ENCODE results near the gene KLK2. TPM values are rescaled to one million over a fixed set of nuclear protein-coding genes. Genes with fewer than 3 reads are reported as not detected.
A peak's percentile ranks its signal among the peaks of the same experiment; 100 is the strongest.

KLK2 gene
- total RNA-seq, 1 donor from 2014 or later, result 0.53 TPM

DNA sequence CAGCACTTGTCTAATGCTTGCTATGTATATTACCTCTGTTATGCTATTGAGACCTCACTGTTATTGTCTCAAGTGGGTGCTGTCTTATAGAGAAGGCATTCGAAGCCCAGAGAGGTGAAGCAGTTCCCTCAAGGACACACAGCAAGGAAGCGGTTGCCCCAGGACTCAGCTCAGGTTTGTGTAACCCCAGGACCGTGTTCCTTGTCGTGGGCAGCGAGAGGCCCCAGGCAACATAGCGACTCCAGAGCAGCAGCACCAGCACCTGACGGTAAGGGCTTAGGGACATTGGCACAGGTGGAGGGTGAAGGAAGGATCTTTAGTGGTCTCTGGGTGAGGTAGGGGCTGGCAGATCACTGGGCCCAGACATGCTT is 42.2 kb upstream of the KLK2 start:
- Histone ChIP-seq H3K4me3 (ENCODE audit: low read depth, low read length) (no peak overlapping the region), H3K36me3 (ENCODE audit: control insufficient read depth, insufficient read depth, low read length) (no peaks in the 10 kb centered on the region), H3K27me3 (ENCODE audit: control insufficient read depth, insufficient read depth, low read length) (no peaks in the 10 kb centered on the region)
- FAIRE-seq (no peak), DNase-seq (ENCODE audit: low read depth) (no peak)
- TF ChIP-seq, protein P1, sequence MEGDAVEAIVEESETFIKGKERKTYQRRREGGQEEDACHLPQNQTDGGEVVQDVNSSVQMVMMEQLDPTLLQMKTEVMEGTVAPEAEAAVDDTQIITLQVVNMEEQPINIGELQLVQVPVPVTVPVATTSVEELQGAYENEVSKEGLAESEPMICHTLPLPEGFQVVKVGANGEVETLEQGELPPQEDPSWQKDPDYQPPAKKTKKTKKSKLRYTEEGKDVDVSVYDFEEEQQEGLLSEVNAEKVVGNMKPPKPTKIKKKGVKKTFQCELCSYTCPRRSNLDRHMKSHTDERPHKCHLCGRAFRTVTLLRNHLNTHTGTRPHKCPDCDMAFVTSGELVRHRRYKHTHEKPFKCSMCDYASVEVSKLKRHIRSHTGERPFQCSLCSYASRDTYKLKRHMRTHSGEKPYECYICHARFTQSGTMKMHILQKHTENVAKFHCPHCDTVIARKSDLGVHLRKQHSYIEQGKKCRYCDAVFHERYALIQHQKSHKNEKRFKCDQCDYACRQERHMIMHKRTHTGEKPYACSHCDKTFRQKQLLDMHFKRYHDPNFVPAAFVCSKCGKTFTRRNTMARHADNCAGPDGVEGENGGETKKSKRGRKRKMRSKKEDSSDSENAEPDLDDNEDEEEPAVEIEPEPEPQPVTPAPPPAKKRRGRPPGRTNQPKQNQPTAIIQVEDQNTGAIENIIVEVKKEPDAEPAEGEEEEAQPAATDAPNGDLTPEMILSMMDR (IDR thresholded peaks at IDR 0.05; ENCODE audit: insufficient read depth, low read length, severe bottlenecking), result no peak

- FAIRE-seq, result no peak
- no peak for DNase-seq (ENCODE audit: low read depth)
- Histone ChIP-seq H3K4me3 (ENCODE audit: low read depth, low read length) (no peak overlapping the region), H3K27me3 (ENCODE audit: control insufficient read depth, insufficient read depth, low read length) (no peaks in the 10 kb centered on the region), H3K36me3 (ENCODE audit: control insufficient read depth, insufficient read depth, low read length) (no peaks in the 10 kb centered on the region)
- TF ChIP-seq, protein P1 (IDR thresholded peaks at IDR 0.05; ENCODE audit: insufficient read depth, low read length, severe bottlenecking), result no peak
Observed at GRCh38 chr19:50832666-50833065, 40.6 kb upstream of the KLK2 start.

- no peak for DNase-seq (ENCODE audit: low read depth)
- Histone ChIP-seq H3K27me3 (ENCODE audit: control insufficient read depth, insufficient read depth, low read length) (no peaks in the 10 kb centered on the region), H3K4me3 (ENCODE audit: low read depth, low read length) (no peak within 1 kb of the TSS), H3K36me3 (ENCODE audit: control insufficient read depth, insufficient read depth, low read length) (no peaks in the 10 kb centered on the region)
- TF ChIP-seq, protein P1 (IDR thresholded peaks at IDR 0.05; ENCODE audit: insufficient read depth, low read length, severe bottlenecking), result no peak
- FAIRE-seq, result no peak
Observed at GRCh38 chr19:50833117-50833801, 40.0 kb upstream of the KLK2 start, which contains the start of gene KLK15. Gene KLK15 (minus strand): TSS chr19:50833574. CDS start chr19:50831492, 2,082 bp downstream.

DNA sequence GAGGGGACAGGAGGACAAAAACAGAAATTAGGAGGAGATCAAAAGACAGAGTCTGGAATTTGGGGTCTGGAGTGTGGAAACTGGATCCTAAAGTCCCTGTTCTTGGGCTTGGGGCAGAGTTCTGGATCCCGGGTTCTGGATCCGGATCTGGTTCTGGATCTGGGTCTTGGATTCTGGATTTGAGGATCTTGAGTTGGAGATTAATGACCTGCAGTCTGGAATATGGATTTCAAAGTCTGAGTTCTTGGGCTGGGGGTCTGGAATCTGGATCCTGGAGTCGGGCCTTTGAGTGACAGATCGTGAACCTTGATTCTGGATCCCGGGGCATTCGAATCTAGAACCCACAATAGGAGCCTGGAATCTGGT is 39.5 kb upstream of the KLK2 start:
- DNase-seq (ENCODE audit: low read depth), result no peak
- no peaks in the 10 kb centered on the region for H3K36me3 ChIP-seq (ENCODE audit: control insufficient read depth, insufficient read depth, low read length)
- no peak overlapping the region for H3K4me3 ChIP-seq (ENCODE audit: low read depth, low read length)
- FAIRE-seq, result no peak
- TF ChIP-seq, protein P1 (IDR thresholded peaks at IDR 0.05; ENCODE audit: insufficient read depth, low read length, severe bottlenecking), result no peak
- no peaks in the 10 kb centered on the region for H3K27me3 ChIP-seq (ENCODE audit: control insufficient read depth, insufficient read depth, low read length)

- Histone ChIP-seq H3K27me3 (ENCODE audit: control insufficient read depth, insufficient read depth, low read length) (no peaks in the 10 kb centered on the region), H3K36me3 (ENCODE audit: control insufficient read depth, insufficient read depth, low read length) (no peaks in the 10 kb centered on the region), H3K4me3 (ENCODE audit: low read depth, low read length) (peak overlapping the region; percentile 63)
- DNase-seq (ENCODE audit: low read depth) (peak; percentile 13), FAIRE-seq (no peak)
- TF ChIP-seq, protein P1 (IDR thresholded peaks at IDR 0.05; ENCODE audit: insufficient read depth, low read length, severe bottlenecking), result no peak
Observed at GRCh38 chr19:50835103-50835784, 38.0 kb upstream of the KLK2 start.

Measured in bronchial epithelial cell (primary cell).